ENCODE results near the gene MPL.
"Not testable (repeated sequence)": the region's sequence is repeated elsewhere in the genome, so short reads cannot be mapped to it uniquely, and the experiment has no call there.

MPL gene

DNA sequence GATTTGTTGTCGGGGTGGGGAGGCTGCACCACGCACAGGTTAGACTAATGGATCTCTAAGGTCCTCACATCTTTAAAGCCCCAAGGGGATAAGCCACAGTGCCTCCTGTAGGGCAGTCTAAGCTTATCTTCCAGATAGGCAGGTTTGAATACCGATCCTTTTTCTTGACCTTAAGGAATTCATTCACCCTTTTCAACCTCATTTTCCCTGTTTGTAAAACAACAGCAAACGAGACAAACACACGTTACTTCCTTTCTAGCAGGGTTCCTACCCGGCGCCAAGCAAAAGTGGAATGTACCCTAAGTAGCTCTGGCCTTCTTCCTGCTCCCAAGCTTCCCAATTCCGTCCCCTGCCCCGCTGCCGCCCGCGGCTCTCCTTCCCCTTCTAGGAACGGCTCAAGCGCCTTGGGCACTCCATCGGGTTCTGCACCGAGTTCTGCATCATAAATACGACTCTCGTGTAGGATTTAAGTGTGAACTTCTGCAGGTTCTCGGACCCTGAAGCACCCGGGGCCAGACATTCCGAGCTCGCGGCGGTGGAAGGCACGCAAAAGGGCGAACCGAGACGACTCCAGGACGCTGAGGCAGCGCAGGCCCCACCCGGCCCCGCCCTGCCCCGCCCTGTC, 20.6 kb downstream of the MPL start:
- DNase-seq = peak; percentile 53

DNA sequence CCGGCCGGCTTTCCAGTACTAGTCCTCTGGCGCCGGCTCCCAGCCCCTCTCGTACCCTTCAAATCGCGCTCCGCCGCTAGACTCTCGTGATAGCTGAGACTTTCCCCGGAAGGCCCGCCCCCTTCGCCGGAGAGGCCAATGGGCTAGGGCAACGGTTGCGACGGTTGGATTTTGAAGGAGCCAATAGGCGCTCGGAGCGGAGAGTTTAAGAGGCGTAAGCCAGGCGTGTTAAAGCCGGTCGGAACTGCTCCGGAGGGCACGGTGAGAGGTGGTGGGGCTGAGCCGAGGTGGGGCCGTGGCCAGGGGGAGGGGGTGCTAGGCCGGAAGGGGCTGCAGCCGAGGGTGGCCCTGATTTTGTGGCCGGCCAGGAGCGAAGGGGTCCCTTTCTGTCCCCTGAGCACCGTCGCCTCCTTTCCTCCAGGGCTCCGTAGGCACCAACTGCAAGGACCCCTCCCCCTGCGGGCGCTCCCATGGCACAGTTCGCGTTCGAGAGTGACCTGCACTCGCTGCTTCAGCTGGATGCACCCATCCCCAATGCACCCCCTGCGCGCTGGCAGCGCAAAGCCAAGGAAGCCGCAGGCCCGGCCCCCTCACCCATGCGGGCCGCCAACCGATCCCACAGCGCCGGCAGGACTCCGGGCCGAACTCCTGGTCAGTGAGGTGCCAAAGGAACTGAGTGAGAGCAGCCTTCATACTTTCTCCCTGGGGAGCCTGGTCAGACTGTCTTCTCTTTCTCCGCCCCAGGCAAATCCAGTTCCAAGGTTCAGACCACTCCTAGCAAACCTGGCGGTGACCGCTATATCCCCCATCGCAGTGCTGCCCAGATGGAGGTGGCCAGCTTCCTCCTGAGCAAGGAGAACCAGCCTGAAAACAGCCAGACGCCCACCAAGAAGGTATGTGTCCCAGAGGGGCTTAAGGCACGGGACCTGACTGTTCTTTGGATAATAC, 21.4 kb downstream of the MPL start, which contains the start of gene CDC20:
Gene CDC20 (plus strand): TSS at position 236 of the 948 bp plus-strand sequence. CDS start 235 bp downstream, at position 471.
- peak; percentile 100 for DNase-seq

DNA sequence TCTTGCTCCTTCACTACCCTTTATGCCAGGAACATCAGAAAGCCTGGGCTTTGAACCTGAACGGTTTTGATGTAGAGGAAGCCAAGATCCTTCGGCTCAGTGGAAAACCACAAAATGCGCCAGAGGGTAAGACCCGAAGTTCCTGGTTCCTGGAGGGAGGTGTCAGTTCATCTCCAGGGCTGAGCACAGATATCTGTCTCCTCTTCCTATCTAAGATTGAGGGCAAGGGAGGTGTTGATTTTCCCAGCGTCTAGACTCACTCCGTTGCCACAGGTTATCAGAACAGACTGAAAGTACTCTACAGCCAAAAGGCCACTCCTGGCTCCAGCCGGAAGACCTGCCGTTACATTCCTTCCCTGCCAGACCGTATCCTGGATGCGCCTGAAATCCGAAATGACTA, 22.1 kb downstream of the MPL start:
- DNase-seq = no peak

- DNase-seq = no peak
These were observed 23.0 kb downstream of the MPL start for GRCh38 chr1:43360616-43361015.

GRCh38 chr1:43363283-43363934, 25.8 kb downstream of the MPL start:
- DNase-seq = no peak

GRCh38 chr1:43363935-43364525, 26.4 kb downstream of the MPL start:
- no peak for DNase-seq

DNA sequence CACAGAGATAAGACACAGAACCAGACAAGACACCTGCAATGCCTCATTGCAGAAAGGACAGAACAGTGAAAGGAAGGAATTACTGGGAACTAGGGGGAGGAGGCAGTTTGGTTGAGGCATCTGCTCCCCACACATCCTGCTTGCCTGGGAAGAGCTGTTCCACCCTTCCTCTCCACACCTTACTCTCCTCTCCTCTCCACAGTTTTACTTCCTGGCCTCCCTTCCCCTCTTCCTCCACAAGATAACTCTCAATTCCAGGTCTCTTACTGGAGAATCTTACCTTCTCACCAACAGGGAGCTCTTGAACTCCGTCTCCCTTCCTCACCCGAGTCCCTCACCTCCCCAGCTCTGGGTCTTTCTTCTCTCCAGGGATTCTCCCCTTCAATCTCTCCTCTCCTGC, 28.1 kb downstream of the MPL start:
- DNase-seq = no peak

- DNase-seq = no peak
These were observed 28.6 kb downstream of the MPL start for GRCh38 chr1:43366179-43366578.

DNA sequence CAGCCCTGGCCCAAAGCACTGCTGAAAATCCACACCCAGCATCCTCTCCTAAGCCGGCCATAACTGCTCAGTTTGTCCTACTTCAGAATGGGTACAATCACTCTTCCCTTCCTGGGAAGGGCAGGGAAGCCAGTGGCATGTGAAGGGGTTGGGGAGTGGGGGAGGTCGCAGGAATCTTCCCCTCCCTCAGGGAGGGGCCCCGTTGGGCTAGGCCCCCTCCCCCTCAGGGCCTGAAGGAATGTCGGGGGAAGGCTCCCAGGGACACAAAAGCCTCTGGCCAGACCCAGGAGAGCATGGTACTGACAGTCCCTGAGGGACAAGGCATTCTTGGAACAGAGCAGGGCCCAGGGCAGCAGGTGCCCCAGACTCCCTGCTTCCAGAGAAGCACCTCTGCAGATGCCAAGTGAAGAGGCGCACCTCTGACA, 29.0 kb downstream of the MPL start:
- DNase-seq = no peak

DNA sequence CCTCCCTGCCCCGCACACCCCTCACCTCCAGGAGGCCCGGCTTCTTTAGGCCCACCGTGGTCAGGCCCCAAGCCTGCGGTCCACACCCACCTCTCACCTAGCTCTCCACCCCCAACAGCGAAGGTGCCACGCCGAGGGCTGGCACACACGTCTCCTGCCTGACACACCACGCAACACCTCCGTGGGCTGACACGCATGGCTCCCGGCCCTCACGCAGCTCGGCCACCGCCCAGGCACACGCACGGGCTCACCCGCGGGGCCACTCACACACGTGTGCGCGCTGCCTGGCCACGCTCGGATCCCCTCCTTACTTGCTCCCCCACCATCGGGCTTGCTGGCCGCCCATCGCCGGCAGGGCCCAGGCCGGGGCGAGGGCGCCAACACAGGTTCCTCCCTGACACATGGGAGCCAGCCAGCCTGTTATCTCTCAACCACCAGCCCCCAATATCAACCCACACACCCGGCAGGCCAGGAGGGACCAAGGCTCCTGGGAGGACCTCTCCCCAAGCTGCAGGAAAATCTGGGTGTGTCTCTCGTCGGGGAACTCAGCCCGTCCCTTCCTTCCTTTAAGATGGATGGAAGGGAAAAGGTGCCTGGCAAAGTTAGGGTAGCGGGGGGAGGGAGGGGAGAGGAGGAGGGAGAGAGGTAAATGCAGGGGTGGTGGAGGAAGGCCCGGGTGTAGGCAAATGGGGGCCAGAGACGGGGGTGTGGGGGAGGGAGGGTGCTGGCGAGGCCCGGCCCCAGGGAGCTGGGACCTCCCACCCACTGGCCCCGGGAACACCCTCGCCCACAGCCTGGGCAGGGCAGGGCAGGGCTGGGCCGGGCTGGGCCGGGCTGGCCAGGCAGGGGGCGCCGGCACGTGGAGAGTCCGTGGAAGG, 29.6 kb downstream of the MPL start:
- DNase-seq = no peak

GRCh38 chr1:43367904-43368645, 30.5 kb downstream of the MPL start, which contains the start of gene ELOVL1:
TSS of gene ELOVL1 (minus strand) at chr1:43368011. CDS start at chr1:43365609, 2,402 bp downstream.
- DNase-seq = peak; percentile 95

DNA sequence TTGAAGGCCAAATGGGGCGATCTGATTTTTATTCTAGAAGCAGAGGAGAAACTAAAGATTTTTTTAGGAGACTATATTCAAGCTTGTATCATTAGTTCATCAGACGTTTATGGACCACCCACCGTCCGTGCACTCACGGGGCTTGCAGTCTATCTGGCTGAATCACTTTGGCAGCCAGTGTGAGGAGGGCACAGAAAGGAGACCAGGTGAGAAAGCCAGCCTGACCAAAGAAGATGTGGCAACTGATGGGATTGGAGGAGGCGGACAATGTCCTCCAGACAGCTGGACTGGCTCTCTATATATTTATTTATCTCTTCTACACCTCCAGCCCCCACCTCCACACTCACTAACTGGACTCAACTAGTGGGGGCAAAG, 31.0 kb downstream of the MPL start:
- no peak for DNase-seq

- not testable (repeated sequence) for DNase-seq
These were observed 32.2 kb downstream of the MPL start for GRCh38 chr1:43369779-43370178.

DNA sequence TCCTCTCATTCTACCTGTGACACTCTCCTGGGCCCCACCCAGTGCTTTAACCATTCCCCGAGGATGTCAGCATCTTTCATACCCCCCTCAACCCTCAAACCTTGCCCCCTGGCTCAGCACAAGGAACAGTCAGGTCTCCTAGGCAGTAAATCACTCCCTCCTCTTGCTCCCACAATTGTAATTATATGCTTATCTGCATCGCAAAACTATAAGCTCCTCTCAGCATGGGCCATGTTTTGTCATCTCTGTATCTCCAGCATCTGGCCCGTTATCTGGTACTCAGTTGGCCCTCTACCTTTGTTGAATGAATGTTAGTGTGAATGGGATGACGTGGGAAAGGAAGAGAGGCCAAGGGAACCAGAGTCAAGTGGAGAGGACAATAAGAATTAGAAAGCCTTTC, 32.9 kb downstream of the MPL start:
- DNase-seq = no peak

DNA sequence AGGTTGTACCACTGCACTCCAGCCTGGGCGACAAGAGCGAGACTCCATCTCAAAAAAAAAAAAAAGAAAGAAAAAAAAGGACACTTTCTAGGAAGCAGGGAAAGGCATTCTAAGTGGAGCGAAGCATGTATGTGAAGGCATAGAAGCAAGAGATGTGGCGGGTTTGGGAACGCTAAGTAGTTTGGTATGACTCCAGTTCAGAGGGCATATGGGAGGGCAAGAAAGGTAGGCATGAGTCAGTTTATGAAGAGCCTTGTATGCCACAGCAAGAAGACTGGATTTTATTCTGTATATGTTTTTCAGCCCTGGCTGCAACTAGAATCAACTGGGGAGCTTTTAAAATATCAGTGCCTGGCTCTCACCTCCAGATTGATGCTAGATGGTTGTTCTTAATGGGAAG, 34.6 kb downstream of the MPL start:
- no peak for DNase-seq

- DNase-seq = no peak
These were observed 35.7 kb downstream of the MPL start for GRCh38 chr1:43373066-43373940.

- DNase-seq = peak; percentile 46
These were observed 39.2 kb downstream of the MPL start for GRCh38 chr1:43376723-43377235.

- DNase-seq = no peak
These were observed 40.2 kb downstream of the MPL start for GRCh38 chr1:43377831-43378230.

DNA sequence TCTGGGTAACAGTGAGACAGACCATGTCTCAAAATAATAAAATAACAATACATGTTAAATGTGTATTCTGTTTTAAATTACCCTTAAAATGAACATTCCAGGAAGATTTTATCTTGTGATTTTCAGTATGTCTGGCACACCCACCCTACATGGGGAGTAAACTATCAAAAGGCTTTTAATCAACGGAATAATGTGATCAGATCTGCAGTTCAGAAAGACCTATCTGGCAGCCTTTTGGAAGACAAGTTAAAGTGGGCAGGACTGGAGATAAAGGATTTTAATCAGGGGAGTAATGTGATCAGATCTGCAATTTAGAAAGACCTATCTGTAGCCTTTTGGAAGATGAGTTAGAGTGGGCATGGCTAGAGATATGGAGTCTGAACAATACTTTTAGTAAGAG, 41.9 kb downstream of the MPL start:
- DNase-seq = no peak

GRCh38 chr1:43381612-43382011, 44.0 kb downstream of the MPL start:
- DNase-seq = no peak

Data from NCI-H2029 (cell line).